ENCODE data around the gene ETHE1.

The ETHE1 gene, protein sequence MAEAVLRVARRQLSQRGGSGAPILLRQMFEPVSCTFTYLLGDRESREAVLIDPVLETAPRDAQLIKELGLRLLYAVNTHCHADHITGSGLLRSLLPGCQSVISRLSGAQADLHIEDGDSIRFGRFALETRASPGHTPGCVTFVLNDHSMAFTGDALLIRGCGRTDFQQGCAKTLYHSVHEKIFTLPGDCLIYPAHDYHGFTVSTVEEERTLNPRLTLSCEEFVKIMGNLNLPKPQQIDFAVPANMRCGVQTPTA

GRCh38 chr19:43526884-43527859 is at the start of gene ETHE1:
TSS of gene ETHE1 (minus strand) at chr19:43527201. CDS start at chr19:43527177, 24 bp downstream.
- peak; percentile 41 to 53 for DNase-seq (ENCODE audit: low read depth in 2 of 2, low spot score in 1 of 2)

- no peak for DNase-seq (ENCODE audit: low read depth in 2 of 2, low spot score in 1 of 2)
These were observed 49.2 kb upstream of the ETHE1 start for GRCh38 chr19:43575955-43576878.

GRCh38 chr19:43575156-43575950 is 48.4 kb upstream of the ETHE1 start, which contains the start of the genes PINLYP and XRCC1:
TSS of gene PINLYP (plus strand) at chr19:43575801. CDS start at chr19:43577192, 1,391 bp downstream.
TSS of gene XRCC1 (minus strand) at chr19:43575527. CDS start at chr19:43575458, 69 bp downstream.
- DNase-seq (ENCODE audit: low read depth in 2 of 2, low spot score in 1 of 2), result peak; percentile 80 to 92

GRCh38 chr19:43574424-43575155 is 47.6 kb upstream of the ETHE1 start:
- DNase-seq (ENCODE audit: low read depth in 2 of 2, low spot score in 1 of 2), result no peak

DNA sequence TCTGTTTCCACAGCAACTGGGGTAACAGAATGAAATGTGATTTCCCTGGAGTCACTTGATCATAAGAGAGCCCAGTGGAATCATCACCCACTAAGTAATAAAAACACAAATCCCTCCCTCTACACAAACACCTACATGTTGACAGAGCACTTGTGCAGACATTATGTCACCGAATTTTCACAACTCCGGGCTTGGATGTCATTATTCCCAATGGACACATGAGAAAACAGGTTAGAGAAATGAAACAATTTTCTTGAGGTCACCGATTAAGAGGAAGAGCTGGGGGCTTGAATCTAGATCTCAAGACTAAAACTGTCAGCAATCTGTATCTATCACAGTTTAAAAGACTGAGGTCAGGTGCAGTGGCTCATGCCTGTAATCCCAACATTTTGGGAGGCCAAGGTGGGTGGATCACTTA is 45.2 kb upstream of the ETHE1 start:
- DNase-seq (ENCODE audit: low read depth in 2 of 2, low spot score in 1 of 2), result no peak

GRCh38 chr19:43570174-43570791 is 43.3 kb upstream of the ETHE1 start:
- no peak for DNase-seq (ENCODE audit: low read depth in 2 of 2, low spot score in 1 of 2)

DNA sequence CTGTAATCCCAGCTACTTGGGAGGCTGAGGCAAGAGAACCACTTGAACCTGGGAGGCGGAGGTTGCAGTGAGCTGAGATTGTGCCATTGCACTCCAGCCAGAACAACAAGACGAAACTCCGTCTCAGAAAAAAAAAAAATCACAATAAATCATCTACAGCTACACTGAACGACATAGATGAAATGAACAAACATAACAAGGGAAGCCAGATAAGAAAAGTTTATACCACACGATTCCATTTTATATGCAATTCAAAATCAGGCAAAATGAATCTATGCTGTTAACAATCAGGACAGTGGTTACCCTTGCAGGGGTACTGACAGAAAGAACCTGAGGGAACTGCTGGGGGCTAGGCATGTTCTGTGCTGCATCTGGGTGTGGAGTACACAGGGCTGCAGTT is 42.7 kb upstream of the ETHE1 start:
- no peak for DNase-seq (ENCODE audit: low read depth in 2 of 2, low spot score in 1 of 2)

GRCh38 chr19:43564800-43565199 is 37.8 kb upstream of the ETHE1 start:
- no peak for DNase-seq (ENCODE audit: low read depth in 2 of 2, low spot score in 1 of 2)

DNA sequence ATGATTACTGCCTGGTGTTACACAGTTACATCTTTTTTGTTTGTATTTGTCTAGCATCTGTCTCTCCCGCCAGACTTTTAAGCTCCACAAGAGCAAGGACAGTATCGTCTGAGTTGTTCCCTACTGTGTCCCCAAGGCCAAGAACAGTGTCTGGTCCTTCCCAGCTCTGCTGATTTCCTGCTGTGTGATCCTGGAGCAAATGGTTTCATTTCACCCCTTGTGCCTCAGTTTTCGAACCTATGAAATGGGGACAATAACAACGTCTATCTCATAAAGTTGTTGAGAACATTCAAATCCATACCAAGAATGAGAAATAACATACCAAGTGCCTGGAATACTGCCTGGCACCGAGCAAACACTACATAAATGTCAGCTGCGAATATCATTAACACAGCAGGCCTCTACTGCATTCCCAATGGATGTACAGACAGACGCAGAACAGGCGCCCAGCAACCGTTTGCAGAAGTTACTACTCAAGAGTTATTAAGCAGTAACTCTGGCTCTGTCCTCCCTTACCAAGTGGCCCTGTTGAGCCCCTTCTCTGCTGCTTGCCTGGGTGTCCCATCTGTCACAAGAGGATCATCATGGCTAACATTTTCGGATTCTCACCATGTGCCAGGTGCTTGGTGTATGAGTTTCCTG is 36.9 kb upstream of the ETHE1 start:
- no peak for DNase-seq (ENCODE audit: low read depth in 2 of 2, low spot score in 1 of 2)

GRCh38 chr19:43562698-43563241 is 35.8 kb upstream of the ETHE1 start:
- peak; percentile 48 to 68 for DNase-seq (ENCODE audit: low read depth in 2 of 2, low spot score in 1 of 2)

DNA sequence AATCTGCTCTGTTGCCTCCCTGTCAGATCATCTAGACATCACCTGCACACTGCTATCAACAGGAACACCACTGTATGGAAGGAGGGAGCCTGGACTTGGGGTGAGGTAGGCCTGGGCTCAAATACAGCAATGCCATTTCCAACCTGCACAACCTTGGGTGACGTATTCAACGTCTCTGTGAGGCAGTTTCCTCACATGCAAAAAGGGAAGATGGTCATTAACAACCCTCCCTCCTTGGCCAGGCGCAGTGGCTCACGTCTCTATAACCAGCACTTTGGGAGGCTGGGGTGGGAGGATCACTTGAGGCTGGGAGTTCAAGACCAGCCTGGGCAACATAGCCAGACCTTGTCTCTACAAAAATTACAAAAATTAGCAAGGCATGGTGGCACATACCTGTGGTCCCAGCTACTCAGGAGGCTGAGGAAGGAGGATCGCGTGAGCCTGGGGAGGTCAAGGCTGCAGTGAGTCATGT is 35.3 kb upstream of the ETHE1 start:
- no peak for DNase-seq (ENCODE audit: low read depth in 2 of 2, low spot score in 1 of 2)

- DNase-seq (ENCODE audit: low read depth in 2 of 2, low spot score in 1 of 2), result no peak
These were observed 34.4 kb upstream of the ETHE1 start for GRCh38 chr19:43561139-43561970.

- DNase-seq (ENCODE audit: low read depth in 2 of 2, low spot score in 1 of 2), result no peak
These were observed 33.7 kb upstream of the ETHE1 start for GRCh38 chr19:43560687-43561086.

DNA sequence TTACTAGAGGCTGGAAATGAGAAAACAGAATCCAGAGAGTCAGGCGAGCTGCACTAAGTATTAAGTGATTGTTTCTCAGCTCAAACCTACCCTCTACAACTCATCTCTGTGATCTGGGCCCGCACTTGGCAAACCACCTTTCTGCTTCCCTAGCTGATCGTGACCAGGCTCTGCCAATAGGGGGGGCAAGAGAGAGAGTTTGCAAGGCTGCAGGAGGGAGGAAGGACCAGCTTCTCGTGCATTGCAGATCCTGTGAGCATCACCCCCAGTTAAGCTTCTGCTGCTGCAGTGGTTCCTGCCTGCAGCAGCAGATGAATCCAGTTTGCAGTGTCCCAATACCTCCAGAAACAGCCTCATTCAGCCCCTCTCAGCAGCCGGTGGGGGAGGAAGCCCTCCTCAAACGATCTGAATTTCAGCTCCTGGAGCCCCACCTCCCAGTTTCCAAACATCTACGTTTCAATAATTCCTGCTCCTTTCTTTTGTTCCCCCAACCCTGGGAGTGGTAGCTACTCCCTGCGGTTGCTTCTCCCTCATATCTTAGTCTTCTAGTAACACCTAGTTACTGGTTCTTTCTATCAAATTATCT is 28.3 kb upstream of the ETHE1 start:
- peak; percentile 68 to 76 for DNase-seq (ENCODE audit: low read depth in 2 of 2, low spot score in 1 of 2)

- no peak for DNase-seq (ENCODE audit: low read depth in 2 of 2, low spot score in 1 of 2)
These were observed 27.4 kb upstream of the ETHE1 start for GRCh38 chr19:43554317-43554895.

DNA sequence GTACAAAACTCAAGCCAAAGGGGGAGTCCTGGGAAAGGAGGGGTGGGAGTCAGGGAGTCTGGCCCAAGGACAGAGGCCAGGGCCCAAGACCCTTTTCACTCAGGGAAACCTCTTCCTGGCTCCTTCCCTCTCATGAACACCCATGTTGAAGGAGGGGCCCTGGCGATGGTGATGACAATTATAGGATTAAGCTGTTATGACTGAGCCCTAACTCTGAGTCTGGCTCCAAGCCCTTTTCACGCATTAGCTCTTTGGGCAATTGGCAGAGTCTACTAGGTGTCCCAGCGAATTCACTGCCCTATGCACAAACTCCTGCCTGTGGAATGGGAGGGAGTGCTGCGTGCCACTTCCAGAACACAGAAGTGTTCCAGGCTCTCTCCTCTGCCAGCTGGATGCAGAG is 26.7 kb upstream of the ETHE1 start:
- DNase-seq (ENCODE audit: low read depth in 2 of 2, low spot score in 1 of 2), result no peak
